ENCODE data around the gene VRK3.
"Not testable (repeated sequence)": the region's sequence is repeated elsewhere in the genome, so short reads cannot be mapped to it uniquely, and the experiment has no call there.

VRK3 gene

DNA sequence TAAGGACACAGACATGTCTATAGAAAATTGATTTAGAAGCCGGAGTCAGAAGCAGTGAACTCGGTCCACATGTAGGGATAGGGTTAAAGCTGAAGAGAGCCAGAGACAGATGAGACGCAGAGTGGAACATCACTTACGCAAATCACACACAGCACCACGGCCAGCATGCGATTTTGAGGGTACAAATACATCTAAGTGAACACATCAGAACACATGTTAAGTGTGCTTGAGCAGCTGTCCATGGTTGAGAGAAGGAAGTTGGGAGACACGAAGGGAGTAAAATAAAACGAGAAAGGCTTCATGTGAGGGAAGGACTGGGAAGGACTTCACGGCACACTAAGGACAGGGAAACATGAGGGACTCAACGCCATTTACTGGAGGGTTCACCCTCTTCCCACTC, 38.8 kb downstream of the VRK3 start:
- ATAC-seq: no peak

DNA sequence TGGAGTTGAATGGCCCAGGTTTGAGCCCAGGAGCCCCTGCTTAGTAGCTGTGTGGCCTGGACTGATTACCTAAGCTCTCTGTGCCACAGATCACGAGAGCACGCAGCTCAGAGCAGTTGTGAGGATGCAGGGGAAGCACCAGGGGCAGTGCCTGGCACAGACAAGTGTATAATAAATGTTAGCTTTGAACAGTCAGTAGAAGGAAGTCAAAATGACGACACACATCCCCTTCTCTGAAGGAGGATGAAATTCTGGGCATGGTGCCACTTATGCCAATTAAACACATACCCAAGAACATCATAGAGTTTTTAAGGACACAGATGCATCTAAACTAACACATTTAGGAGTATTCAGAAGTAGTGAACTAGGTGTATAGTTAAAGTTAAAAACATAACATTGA, 39.3 kb downstream of the VRK3 start:
- ATAC-seq: no peak

DNA sequence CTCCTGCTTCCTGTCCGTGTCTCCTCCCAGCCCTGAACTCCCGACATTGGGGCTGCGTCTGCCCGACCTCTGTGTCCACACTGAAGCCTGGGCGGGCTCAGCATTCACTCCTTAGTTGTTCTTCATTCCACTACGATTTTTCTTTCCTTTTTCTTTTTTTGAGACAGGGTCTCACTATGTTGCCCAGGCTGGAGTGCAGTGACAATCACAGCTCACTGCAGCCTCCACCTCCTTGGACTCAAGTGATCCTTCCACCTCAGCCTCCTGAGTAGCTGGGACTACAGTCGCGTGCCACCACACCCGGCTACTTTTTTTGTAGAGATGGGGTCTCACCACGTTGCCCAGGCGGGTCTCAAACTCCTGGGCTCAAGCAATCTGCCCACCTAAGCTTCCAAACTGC, 40.7 kb downstream of the VRK3 start:
- ATAC-seq: no peak

DNA sequence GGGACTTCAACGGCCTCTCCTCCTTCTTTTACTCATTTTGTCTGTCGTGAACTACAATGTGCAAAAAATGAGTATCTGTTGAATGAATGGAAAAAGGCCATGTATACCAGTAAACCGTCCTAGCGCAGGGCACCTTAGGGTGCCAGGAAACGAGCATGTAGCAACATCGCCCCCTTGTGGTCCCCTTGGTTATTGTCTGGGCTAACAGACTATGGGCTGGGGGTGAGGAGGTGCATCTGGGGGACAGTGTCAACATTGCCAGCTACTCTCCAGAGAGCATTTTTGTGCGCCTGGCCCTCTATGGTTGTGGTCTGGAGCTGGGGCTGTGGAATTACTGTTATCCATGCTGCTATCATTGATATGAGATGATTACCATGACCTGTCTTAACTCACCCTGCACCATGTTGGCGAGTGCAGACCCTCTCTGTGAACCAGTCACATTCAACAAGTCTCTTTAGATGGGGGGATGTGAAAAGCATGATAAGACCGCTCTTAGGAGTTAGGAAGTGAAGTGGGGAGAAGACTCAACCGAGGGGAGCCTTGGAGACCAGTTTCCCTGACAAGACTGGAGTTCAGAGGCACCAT, 41.4 kb downstream of the VRK3 start:
- ATAC-seq: peak; percentile 78 to 79

DNA sequence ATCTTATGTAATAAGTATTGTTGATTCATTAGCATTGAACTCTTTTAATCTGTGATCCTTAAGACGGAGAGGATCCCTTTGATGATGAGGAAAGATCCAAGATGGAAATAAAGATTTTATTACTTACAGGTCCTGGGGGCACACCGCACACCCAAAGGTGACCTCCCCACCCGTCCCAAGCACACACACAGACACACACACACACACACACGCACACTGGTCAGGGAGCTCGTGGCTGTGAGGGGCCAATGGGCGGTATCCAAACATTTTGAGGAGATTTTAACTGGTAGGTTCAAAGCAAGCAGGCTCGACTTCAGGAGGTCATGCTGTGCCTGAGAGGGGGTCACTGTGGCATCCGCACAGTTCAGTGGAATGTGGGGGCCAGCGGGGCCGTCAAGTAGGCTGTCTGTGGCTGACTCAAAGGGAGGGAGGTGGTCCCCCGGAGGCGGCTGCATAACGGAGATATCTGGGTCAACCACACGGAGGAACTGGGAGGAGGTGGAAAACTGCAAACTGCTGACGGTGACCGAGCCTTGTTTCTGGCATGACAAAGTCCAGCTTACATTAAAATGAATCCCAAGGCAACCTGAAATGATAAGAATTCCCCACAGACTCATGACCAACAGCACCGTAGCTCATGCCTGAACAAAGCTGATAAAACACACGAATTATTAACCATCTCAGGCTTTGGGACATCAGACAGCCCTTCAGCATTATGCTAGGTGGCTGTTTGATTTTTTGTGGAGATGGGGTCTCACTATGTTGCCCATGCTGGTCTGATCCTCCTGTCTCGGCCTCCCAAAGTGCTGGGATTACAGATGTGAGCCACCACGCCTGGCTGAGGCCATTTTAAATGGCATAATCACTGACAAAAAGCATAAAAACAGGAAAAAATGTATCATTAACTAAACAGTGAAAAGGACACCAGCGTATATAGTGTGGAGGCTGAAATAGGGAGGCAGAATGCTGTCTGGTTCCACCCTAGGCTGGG, 43.3 kb downstream of the VRK3 start:
- no peak for ATAC-seq

DNA sequence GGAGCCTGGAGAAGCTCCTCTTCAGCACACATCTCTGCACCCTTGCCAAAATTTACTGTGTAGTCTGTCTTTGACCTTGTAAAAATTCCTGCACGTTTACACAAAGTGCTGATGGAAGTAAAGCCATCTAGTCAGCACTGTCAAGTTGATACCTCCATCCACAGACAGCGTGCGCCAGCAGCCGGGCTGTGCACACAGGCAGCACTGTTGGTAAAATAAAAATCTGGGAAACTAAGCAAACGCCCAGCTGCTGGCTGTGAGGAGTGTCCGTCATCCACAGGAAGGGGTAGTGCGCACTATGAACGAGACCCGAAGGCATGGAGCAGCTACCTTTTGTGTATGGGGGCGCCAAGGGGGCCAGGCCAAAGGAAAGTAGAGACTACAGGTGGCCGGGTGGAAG, 46.8 kb downstream of the VRK3 start:
- ATAC-seq: no peak

DNA sequence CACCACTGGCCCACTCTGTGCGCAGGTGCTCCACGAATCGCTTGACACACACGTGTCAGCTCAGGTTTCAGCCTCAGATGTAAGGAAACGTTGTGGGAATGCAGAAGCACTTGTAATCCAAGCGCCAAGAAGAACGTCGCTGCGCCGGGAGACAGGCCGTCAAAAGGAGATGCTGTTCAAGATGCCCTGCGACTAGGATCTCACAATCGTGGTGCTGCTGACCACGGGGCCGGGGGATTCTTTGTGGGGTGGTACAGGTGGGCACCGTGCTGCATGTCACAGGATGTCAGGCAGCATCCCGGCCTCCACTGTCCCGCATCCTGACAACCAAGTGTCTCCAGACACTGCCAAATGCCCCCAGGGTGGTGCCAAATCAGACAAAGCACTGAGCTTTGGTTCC, 47.3 kb downstream of the VRK3 start:
- no peak for ATAC-seq

DNA sequence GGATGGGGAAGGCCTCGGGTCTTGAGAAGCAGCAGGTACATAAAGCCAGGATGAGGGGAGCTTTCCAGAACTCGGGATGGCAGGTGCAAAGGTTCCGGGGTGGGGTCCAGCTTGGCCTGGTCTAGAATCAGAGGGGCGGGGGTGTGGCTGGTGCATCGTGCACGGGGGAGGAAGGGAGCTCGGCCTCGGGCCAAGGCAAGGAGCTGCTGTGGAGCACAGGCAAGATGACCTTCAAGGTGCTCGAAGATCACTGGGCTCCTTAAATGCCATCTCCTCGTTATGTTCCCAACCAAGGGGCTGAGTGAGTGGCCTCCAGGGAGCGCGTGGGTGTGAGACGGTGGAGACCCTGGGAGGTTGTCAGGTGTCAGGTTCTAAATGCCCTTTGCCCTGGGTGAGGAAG, 48.1 kb downstream of the VRK3 start:
- no peak for ATAC-seq

DNA sequence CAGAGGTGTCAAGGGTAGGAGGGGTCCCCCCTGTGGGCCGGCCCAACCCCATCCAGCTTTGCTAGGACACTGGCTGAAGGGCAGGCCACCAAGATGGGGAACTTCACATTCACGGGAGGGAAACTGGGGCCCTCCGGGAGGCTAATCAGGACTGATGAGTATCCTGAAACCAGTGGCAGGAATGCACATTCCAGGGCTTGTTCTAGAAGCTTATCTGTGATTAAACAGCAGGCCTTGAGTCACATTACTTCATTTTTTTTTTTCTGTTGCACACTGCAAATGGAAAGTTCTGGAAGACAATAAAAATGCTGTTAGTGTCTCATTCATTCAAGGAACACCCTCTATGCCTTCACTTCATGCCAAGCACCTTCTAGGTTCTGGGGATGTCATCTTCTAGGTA, 48.7 kb downstream of the VRK3 start:
- no peak for ATAC-seq

DNA sequence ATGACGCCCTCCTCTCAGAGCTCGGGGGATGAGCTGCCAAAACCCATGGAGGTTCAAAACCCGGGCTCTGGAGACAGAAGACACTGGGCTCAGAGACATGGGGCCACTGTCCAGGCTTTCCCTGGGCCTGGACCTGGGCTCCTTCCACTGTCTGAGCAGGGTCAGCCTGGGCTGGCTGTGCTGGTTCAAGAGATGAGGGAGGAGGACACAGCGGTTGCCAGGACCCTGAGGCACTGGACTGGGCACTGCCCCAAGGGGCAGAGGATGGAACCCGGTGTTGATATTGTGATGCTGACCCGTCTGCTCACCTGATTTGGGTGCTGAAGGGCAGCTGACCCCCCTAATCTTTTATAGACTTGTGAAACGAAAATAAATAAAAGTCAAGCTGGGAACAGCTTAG, 50.1 kb downstream of the VRK3 start:
- ATAC-seq: no peak

DNA sequence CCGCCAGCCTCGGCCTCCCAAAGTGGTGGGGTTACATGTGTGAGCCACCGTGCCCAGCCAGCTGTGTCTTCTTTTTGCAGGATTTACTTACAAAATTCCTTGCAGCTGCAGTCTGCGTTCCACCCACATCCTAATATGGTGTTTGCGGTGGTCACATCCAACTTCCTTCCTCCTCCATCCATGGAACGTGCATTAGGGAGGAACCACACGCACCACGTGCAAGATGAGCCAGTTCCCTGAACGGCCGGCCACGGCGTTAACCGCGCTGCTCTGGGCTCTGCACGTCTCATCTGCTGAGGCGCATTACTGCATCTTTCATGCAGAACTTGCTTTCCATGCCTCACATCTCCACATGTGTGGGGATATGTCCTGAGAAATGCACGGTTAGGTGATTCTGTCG, 51.2 kb downstream of the VRK3 start:
- no peak for ATAC-seq

DNA sequence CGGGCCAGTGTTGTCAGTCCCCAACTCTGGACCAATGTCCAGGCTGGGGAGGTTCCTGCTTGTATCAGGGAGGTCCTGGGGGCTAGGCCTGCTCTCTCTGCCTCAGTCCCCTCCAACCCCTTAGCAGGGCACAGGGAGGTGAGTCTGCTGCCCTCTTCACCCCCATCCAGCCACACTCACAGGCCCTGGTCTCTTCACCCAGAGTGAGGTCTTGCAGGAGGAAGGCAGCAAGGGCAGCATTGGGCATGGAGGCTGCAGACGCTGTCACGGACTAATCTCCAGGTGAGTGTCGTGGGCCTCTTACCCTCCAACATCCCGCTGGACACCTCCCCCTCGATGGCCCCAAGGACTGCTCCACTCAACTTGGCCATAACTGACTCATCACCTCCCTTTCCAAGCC, 52.3 kb downstream of the VRK3 start:
- ATAC-seq: no peak

DNA sequence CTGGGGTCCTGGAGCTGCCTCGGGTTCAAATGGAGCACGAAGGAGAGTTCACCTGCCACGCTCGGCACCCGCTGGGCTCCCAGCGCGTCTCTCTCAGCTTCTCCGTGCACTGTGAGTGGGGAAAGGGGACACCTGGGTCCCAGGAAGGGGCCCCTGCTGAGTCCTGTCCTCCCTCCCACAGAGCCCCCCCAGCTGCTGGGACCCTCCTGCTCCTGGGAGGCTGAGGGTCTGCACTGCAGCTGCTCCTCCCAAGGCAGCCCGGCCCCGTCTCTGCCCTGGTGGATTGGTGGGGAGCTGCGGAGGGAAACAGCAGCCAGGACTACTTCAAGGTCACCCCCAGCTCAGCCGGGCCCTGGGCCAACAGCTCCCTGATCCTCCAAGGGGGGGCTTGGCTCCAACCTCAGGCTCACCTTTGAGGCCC, 53.2 kb downstream of the VRK3 start:
- no peak for ATAC-seq

DNA sequence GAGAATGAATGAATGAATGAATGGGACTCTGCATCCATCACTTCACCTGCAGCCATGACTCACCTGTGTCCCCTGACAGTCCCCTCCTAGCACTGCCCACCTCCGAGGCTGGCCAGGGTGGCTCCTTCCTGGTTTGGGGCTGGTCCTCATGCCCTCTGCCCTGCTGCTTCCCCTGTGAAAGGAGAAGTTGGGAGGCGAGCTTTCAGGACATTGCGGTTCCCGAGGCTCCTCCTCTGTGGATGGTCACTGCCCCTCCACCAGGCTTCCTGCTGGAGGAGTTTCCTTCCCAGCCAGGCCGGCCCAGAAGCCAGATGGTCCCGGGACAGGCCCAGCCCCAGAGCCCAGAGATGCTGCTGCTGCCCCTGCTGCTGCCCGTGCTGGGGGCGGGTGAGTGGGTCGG, 55.8 kb downstream of the VRK3 start:
- ATAC-seq: not testable (repeated sequence)

DNA sequence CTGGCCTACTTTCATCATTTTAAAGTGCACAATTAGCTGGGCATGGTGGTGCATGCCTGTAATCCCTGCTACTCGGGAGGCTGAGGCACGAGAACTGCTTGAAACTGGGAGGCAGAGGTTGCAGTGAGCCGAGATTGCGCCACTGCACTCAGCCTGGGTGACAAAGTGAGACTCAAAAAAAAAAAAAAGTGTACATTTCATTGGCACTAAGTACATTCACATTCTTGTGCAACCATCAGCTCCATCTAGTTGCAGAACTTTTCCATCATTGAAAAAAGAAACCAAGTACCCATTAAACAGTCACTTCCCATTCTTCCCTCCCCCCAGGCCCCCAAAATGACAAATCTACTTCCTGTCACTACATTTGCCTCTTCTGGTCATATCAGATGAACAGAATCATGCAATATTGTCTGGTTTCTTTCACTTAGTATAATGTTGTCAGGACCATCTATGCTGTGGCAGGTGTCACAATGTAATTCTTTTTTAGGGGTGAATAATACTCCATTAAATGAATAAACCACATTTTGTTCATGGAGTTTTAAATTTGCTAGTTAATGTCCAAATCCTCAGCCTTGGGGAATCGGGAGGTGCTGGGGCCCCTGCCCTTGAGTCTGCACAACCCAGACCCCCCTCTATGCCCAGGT, 56.8 kb downstream of the VRK3 start:
- ATAC-seq: no peak

DNA sequence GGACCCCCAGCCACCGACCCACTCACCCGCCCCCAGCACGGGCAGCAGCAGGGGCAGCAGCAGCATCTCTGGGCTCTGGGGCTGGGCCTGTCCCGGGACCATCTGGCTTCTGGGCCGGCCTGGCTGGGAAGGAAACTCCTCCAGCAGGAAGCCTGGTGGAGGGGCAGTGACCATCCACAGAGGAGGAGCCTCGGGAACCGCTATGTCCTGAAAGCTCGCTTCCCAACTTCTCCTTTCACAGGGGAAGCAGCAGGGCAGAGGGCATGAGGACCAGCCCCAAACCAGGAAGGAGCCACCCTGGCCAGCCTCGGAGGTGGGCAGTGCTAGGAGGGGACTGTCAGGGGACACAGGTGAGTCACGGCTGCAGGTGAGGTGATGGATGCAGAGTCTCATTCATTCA, 64.2 kb downstream of the VRK3 start, which contains the start of gene SIGLEC11:
TSS of gene SIGLEC11 (minus strand) at position 193 of the 400 bp plus-strand sequence. CDS start at position 102, 91 bp downstream.
- not testable (repeated sequence) for ATAC-seq

DNA sequence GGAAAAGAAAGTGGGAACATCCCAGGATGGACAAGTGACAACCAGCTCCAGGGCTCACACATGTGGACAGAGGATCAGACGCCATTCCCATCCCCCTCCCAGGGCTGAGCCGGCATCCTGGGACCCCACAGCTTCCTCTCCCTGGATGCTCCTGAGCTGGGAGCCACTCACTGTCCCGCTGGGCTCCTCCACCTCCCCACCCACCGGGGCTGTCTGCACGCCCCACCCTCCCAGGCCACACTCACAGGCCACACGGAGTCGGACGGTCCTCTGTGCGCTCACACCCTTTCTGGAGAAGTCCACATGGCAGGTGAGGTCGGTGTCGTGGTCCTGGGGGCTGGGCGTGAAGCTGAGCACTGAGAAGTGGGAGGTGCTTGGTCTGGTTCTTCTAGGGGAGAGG, 65.3 kb downstream of the VRK3 start:
- ATAC-seq: not testable (repeated sequence)

DNA sequence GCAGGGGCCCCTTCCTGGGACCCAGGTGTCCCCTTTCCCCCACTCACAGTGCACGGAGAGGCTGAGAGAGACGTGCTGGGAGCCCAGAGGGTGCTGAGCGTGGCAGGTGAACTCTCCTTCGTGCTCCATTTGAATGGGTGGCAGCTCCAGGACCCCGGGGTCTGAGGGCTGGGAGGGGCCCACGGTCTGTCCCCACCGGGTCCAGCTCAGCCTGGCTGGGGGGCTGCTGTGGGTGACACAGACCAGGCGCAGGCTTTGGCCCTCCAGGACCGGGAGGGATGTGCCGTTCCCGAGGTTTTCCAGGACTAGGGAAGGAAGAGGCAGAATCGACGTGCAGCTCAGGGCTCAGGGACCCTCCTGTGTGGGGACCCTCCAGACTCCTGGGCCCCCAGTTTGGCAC, 66.6 kb downstream of the VRK3 start:
- ATAC-seq: not testable (repeated sequence)

DNA sequence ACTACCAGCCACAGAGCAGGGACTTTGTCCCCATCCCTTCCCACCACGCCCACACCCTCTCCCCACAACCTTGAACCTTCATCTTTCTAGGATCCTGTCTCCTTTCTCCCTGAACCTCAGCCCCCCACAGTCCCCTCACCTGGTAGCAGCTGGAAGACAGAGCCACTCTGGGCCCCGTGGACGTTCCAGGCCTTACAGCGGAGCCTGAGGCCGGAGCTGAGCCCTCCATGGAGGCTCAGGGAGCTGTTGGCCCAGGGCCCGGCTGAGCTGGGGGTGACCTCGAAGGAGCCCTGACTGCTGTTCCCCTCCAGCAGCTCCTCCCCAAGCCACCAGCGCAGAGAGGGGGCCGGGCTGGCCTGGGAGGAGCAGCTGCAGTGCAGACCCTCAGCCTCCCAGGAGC, 67.0 kb downstream of the VRK3 start:
- ATAC-seq: not testable (repeated sequence)

DNA sequence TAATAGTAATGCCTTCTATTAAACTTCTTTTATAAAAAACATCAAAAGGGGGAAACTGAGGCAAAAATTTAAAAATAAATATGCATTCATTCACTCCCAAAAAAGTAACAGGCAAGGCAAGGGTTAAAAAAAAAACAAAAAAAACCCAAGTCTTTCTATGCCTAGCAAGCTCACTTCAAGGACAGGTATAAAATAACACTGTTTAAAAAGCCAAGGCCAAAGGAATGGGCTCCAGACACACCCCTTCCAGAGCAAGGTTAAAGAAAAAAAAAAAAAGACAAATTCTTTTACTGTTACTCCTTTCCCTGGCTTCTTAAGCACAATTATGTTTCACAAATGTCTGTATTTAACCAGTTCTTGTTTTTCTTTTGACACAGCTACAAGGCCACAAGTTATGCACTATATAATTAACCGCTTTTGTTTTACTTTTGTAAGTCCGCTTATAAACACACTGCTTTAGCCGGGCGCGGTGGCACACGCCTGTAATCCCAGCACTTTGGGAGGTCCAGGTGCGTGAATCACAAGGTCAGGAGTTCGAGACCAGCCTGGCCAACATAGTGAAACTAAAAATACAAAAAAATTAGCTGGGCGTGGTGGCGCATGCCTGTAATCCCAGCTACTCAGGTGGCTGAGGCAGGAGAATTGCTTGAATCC, 67.8 kb downstream of the VRK3 start:
- no peak for ATAC-seq

DNA sequence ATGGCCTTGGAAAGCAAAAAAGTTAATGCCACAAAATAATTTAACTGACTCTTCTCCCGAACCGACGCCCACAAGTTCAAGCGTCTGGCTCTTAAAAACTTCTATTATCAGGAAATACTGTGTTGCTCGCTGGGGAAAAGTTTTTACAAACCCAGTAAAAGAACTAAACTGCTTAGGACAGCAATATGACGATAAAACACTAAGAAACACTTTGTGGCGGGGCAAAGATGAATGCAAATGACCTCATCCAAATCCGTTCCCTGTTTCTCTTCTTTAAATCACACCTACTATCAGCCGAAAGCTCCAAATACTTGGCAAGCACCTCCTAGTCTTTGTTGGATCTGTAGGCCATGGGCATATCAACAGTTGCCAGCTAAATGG, 69.1 kb downstream of the VRK3 start:
- no peak for ATAC-seq

DNA sequence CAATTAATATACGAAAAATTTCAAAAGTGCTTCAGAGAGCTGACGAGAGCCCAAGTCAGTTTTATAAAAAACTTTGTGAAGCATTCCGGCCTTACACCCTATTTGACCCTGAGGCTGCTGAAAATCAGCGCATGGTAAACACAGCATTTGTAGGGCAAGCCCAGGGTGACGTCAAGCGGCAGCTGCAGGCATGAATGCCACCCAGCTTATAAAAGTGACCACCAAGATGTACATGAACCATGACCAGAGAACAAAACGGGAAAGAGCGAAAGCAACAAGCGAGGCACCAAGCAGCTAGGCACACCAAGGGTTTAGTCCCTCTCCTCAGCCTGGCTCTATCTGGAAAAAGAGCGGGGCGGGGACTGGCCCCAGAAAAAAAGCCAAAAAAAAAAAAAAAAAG, 70.2 kb downstream of the VRK3 start:
- no peak for ATAC-seq

Data from activated CD4-positive, CD25-positive, alpha-beta regulatory T cell treated with anti-CD3 and anti-CD28 coated beads, Interleukin-2, amount 50 U/mL, for 24 hours (primary cell).